HG03097 (cell line): Measurements from ENCODE around the gene KATNB1.
"Not testable (repeated sequence)": the region's sequence is repeated elsewhere in the genome, so short reads cannot be mapped to it uniquely, and the experiment has no call there.

ENCODE experiments used
- ATAC-seq: cut with Tn5 transposase; IDR thresholded peaks from one replicate; pipeline ENCODE4 v1.9.1; 2021; ENCODE audit not compliant: unreplicated experiment, low FRiP score

Gene KATNB1

GRCh38 chr16:57765160-57765728, 29.7 kb downstream of the KATNB1 start:
- ATAC-seq = no peak

- no peak for ATAC-seq
Measured at GRCh38 chr16:57766714-57767348, 31.3 kb downstream of the KATNB1 start.

GRCh38 chr16:57769541-57770145, 34.1 kb downstream of the KATNB1 start:
- no peak for ATAC-seq

- ATAC-seq = no peak
Measured at GRCh38 chr16:57770361-57770760, 34.8 kb downstream of the KATNB1 start.

- no peak for ATAC-seq
Measured at GRCh38 chr16:57771141-57771785, 35.7 kb downstream of the KATNB1 start.

GRCh38 chr16:57773019-57773418, 37.4 kb downstream of the KATNB1 start:
- no peak for ATAC-seq

- no peak for ATAC-seq
Measured at GRCh38 chr16:57773655-57774295, 38.2 kb downstream of the KATNB1 start.

- ATAC-seq = no peak
Measured at GRCh38 chr16:57774705-57775285, 39.2 kb downstream of the KATNB1 start.

GRCh38 chr16:57775661-57776469, 40.3 kb downstream of the KATNB1 start:
- no peak for ATAC-seq

GRCh38 chr16:57778658-57779057, 43.1 kb downstream of the KATNB1 start:
- no peak for ATAC-seq

GRCh38 chr16:57779836-57780235, 44.3 kb downstream of the KATNB1 start:
- ATAC-seq = not testable (repeated sequence)

GRCh38 chr16:57781349-57781740, 45.8 kb downstream of the KATNB1 start:
- no peak for ATAC-seq

GRCh38 chr16:57781741-57782606, 46.4 kb downstream of the KATNB1 start:
- no peak for ATAC-seq

- ATAC-seq = not testable (repeated sequence)
Measured at GRCh38 chr16:57782607-57783055, 47.1 kb downstream of the KATNB1 start.

GRCh38 chr16:57783116-57783515, 47.5 kb downstream of the KATNB1 start:
- no peak for ATAC-seq

- ATAC-seq = no peak
Measured at GRCh38 chr16:57783883-57784282, 48.3 kb downstream of the KATNB1 start.

- ATAC-seq = no peak
Measured at GRCh38 chr16:57784334-57784733, 48.8 kb downstream of the KATNB1 start.

- ATAC-seq = no peak
Measured at GRCh38 chr16:57785385-57785784, 49.8 kb downstream of the KATNB1 start.

GRCh38 chr16:57785924-57786323, 50.4 kb downstream of the KATNB1 start:
- no peak for ATAC-seq
